Activated CD4-positive, alpha-beta T cell treated with anti-CD3 and anti-CD28 coated beads for 36 hours (primary cell): ENCODE measurements around the gene GRK4. TPM values are rescaled to one million over a fixed set of nuclear protein-coding genes. Genes with fewer than 3 reads are reported as not detected.
A peak's percentile ranks its signal among the peaks of the same experiment; 100 is the strongest.

ENCODE experiments used
- ATAC-seq: fragments of 200-7000 bp; cut with Tn5 transposase; one replicate; pipeline ENCODE4 v1.10.0; 2021; ENCODE audit warnings: mild to moderate bottlenecking, moderate library complexity
- CTCF ChIA-PET: fragments of 350-600 bp; sonication (Branson Sonifier 250); formaldehyde crosslinking; loops from one replicate; lab custom pipeline; 2021; ENCODE audit warnings: antibody characterized with exemption; lab: Charles Lee
- POLR2A ChIA-PET: fragments of 350-600 bp; sonication (Branson Sonifier 250); formaldehyde crosslinking; loops from one replicate; lab custom pipeline; 2021; ENCODE audit warnings: antibody characterized with exemption, inconsistent platforms; lab: Charles Lee
- DNase-seq: peaks from one replicate; pipeline ENCODE4 v3.0.0-alpha.2; 2020
- H3K27ac Mint-ChIP-seq: one replicate; pipeline ENCODE4 v1.8.0; 2021; ENCODE audit warnings: mixed read lengths
- H3K27me3 Mint-ChIP-seq: one replicate; pipeline ENCODE4 v1.8.0; 2021; ENCODE audit warnings: mixed read lengths
- H3K36me3 Mint-ChIP-seq: one replicate; pipeline ENCODE4 v1.8.0; 2021; ENCODE audit warnings: low read depth, mixed read lengths
- H3K4me1 Mint-ChIP-seq: one replicate; pipeline ENCODE4 v1.8.0; 2021; ENCODE audit warnings: mixed read lengths
- H3K4me3 Mint-ChIP-seq: one replicate; pipeline ENCODE4 v1.8.0; 2021; ENCODE audit warnings: mild to moderate bottlenecking, moderate library complexity, mixed read lengths
- H3K9me3 Mint-ChIP-seq: one replicate; pipeline ENCODE4 v1.8.0; 2021; ENCODE audit warnings: low read depth, mixed read lengths
- intact Hi-C, 2 experiments: fragments of 100-400 bp; cut with DNase I in 1 of 2; cut with micrococcal nuclease in 1 of 2; formaldehyde crosslinking; loops; one replicate each; pipeline versions ENCODE4 v1.14.2 to v1.15.1; 2022 to 2024; cut with DNase I, micrococcal nuclease
- total RNA-seq, 2 experiments: library from RNA; stranded (reverse); gene quantifications; one replicate each; pipeline ENCODE4 v1.2.3, GENCODE V29; 2021

GRK4 gene
- total RNA-seq, 2 experiments from 2014 or later: 2.4 to 2.5 TPM

- CTCF ChIA-PET: interaction anchor here (1.1 kb wide), 1 partner anchor 82 kb away, joined by 3 read pairs; no protein-coding TSS in a partner anchor
- Mint-ChIP-seq H3K4me3 (peak overlapping the region; percentile 95), H3K4me1 (peaks cover 29% of the 10 kb centered on the region), H3K36me3 (peaks cover 53% of the 10 kb centered on the region), H3K27ac (peak overlapping the region; percentile 84), H3K9me3 (no peaks in the 10 kb centered on the region), H3K27me3 (no peaks in the 10 kb centered on the region)
- DNase-seq: peak; percentile 79
- POLR2A ChIA-PET: no interaction called here
- ATAC-seq: peak; percentile 23
- intact Hi-C loops: loop anchor here in 1 of 2 experiments (5.0 to 10.0 kb wide), 2 partner anchors 689 to 1023 kb away; partner anchors contain the start of genes HAUS3 and POLN
Observed at GRCh38 chr4:2931512-2932301, 31.7 kb upstream of the GRK4 start.

- CTCF ChIA-PET: interaction anchor here (1.1 kb wide), 2 partner anchors 9 to 81 kb away, joined by 3 read pairs; no protein-coding TSS in a partner anchor
- H3K9me3 Mint-ChIP-seq: no peaks in the 10 kb centered on the region
- H3K36me3 Mint-ChIP-seq: peaks cover 59% of the 10 kb centered on the region
- ATAC-seq (no peak), DNase-seq (peak; percentile 28)
- intact Hi-C loops: loop anchor here in 1 of 2 experiments (5.0 to 10.0 kb wide), 2 partner anchors 690 to 1022 kb away; partner anchors contain the start of genes HAUS3 and POLN
- H3K27me3 Mint-ChIP-seq: no peaks in the 10 kb centered on the region
- peaks cover 36% of the 10 kb centered on the region for H3K4me1 Mint-ChIP-seq
- H3K27ac Mint-ChIP-seq: peak overlapping the region; percentile 96
- H3K4me3 Mint-ChIP-seq: peak overlapping the region; percentile 95
- POLR2A ChIA-PET: no interaction called here
Observed at GRCh38 chr4:2932321-2932950, 30.9 kb upstream of the GRK4 start.

DNA sequence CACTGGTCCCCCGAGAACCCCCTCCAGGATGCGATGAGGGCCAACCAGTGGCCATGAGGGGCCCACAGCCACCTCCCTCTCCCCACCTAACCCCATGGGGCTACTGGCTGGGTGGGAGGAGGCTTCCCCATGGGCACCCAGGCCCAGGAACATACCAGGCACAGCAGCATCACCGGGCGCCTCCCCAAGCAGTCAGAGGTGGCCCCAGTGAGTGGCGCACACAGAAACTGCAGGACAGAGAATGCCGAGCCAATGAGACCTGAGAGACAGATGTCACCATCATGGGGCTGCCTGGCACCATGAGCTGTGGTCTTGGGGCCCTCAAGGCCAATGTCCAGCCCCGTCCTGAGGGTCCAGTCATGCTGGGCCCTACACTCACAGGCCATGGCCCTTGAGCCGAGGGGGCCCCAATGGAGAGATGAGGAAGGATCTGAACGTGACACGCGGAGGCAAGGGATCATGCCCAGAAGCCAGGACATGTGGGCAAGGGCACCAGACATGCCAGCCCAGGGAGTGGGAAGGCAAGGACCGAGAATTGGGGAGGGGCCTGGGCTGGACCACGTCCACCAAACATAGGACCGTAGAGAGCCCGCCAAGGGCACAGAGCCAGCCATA is 30.3 kb upstream of the GRK4 start:
- no peaks in the 10 kb centered on the region for H3K27me3 Mint-ChIP-seq
- POLR2A ChIA-PET: no interaction called here
- H3K4me1 Mint-ChIP-seq: peaks cover 42% of the 10 kb centered on the region
- H3K36me3 Mint-ChIP-seq: peaks cover 59% of the 10 kb centered on the region
- peak; percentile 60 for DNase-seq
- intact Hi-C loops: loop anchor here in 1 of 2 experiments (5.0 to 10.0 kb wide), 2 partner anchors 691 to 1022 kb away; partner anchors contain the start of genes HAUS3 and POLN
- ATAC-seq: no peak
- CTCF ChIA-PET: interaction anchor here (1.1 kb wide), 1 partner anchor 9 kb away, joined by 3 read pairs; no protein-coding TSS in a partner anchor
- H3K4me3 Mint-ChIP-seq: peak overlapping the region; percentile 95
- H3K9me3 Mint-ChIP-seq: no peaks in the 10 kb centered on the region
- peak overlapping the region; percentile 96 for H3K27ac Mint-ChIP-seq

- CTCF ChIA-PET: interaction anchor here (1.1 kb wide), 1 partner anchor 10 kb away, joined by 3 read pairs; no protein-coding TSS in a partner anchor
- DNase-seq: no peak
- H3K36me3 Mint-ChIP-seq: peaks cover 63% of the 10 kb centered on the region
Observed at GRCh38 chr4:2933566-2934076, 29.8 kb upstream of the GRK4 start.

DNA sequence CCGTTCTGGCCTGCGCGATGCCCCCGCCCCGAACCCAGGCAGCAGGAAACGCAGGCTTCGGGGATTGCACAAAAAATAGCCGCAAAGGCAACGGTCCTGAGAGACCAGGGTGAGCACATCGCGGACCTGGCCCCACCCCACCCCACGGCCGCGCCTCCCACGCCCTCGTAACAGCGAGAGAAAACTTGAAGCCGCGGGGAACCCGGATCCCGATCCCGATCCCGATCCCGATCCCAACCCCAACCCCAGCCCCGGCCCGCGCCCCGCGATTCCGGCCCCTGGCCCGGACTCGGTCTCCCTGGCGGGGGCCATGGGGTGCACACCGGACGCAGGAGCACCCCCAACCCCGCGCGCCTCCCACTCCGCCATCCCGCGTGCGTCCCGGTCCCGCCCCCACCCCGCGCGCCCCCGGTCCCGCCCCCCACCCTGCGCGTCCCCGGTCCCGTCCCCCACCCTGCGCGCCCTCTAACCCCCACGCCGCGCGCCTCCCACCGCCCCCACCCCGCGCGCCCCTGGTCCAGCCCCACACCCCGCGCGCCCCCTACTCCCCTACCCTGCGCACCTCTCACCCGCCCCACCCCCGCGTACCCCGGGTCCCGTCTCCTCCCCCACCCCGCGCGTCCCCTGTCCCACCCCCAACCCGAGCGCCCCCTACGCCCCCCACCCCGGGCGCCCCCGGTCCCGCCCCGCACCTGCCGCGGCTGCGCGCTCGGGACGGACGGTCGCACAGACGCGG is 29.1 kb upstream of the GRK4 start:
- Mint-ChIP-seq H3K4me3 (peak overlapping the region; percentile 95), H3K9me3 (no peaks in the 10 kb centered on the region), H3K36me3 (peaks cover 65% of the 10 kb centered on the region), H3K4me1 (peaks cover 48% of the 10 kb centered on the region), H3K27me3 (no peaks in the 10 kb centered on the region), H3K27ac (peak overlapping the region; percentile 42)
- ATAC-seq: no peak
- POLR2A ChIA-PET: no interaction called here
- DNase-seq: peak; percentile 66
- CTCF ChIA-PET: interaction anchor here (1.5 to 2.9 kb wide), 2 partner anchors 22 to 96 kb away, joined by 3 to 22 read pairs; no protein-coding TSS in a partner anchor
- intact Hi-C loops: loop anchor here in 1 of 2 experiments (1.0 to 10.0 kb wide), 6 partner anchors 29 to 1021 kb away; partner anchors contain the start of genes FAM193A, GRK4, HAUS3 and MXD4

More at GRCh38 chr4:2933566-2934076, 29.8 kb upstream of the GRK4 start:
- Mint-ChIP-seq H3K4me3 (peak overlapping the region; percentile 95), H3K27me3 (no peaks in the 10 kb centered on the region), H3K27ac (peak overlapping the region; percentile 96), H3K9me3 (no peaks in the 10 kb centered on the region), H3K4me1 (peaks cover 42% of the 10 kb centered on the region)
- ATAC-seq: no peak
- POLR2A ChIA-PET: no interaction called here
- intact Hi-C loops: loop anchor here in 1 of 2 experiments (1.0 to 10.0 kb wide), 6 partner anchors 30 to 1021 kb away; partner anchors contain the start of genes FAM193A, GRK4, HAUS3 and MXD4

- H3K36me3 Mint-ChIP-seq: peaks cover 65% of the 10 kb centered on the region
- peak; percentile 34 for ATAC-seq
- peaks cover 53% of the 10 kb centered on the region for H3K4me1 Mint-ChIP-seq
- no peaks in the 10 kb centered on the region for H3K9me3 Mint-ChIP-seq
- intact Hi-C loops: loop anchor here (1.0 to 10.0 kb wide), 10 partner anchors 28 to 1213 kb away; partner anchors contain the start of genes FAM193A (in 1 of the 2), GRK4 (in 1 of the 2), HAUS3 (in 1 of the 2) and MXD4 (in 1 of the 2)
- ChIA-PET POLR2A (interaction anchor here (0.5 to 3.7 kb wide), 13 partner anchors 9 to 524 kb away, joined by 3 to 40 read pairs (median 4); partner anchors contain the start of genes GRK4 and NOP14), CTCF (interaction anchor here (0.9 to 3.8 kb wide), 8 partner anchors 10 to 188 kb away, joined by 3 to 45 read pairs (median 8); partner anchors contain the start of genes GRK4 and NOP14)
- peak; percentile 98 for DNase-seq
- peak overlapping the region; percentile 95 for H3K27ac Mint-ChIP-seq
- no peaks in the 10 kb centered on the region for H3K27me3 Mint-ChIP-seq
- peak overlapping the region; percentile 90 for H3K4me3 Mint-ChIP-seq
Observed at GRCh38 chr4:2934813-2935761, 28.3 kb upstream of the GRK4 start.

GRCh38 chr4:2935762-2936743 is 27.3 kb upstream of the GRK4 start:
- ChIA-PET POLR2A (interaction anchor here (0.5 to 3.7 kb wide), 17 partner anchors 8 to 525 kb away, joined by 3 to 40 read pairs (median 4); partner anchors contain the start of genes GRK4 and NOP14), CTCF (interaction anchor here (0.6 to 3.8 kb wide), 12 partner anchors 9 to 244 kb away, joined by 3 to 45 read pairs (median 5); partner anchors contain the start of genes GRK4 and NOP14)
- Mint-ChIP-seq H3K9me3 (no peaks in the 10 kb centered on the region), H3K27me3 (no peaks in the 10 kb centered on the region), H3K36me3 (peaks cover 68% of the 10 kb centered on the region), H3K27ac (peak overlapping the region; percentile 95), H3K4me3 (peak overlapping the region; percentile 90), H3K4me1 (peaks cover 56% of the 10 kb centered on the region)
- ATAC-seq (peak; percentile 64), DNase-seq (peak; percentile 89)
- intact Hi-C loops: loop anchor here (1.0 to 10.0 kb wide), 15 partner anchors 18 to 1214 kb away; partner anchors contain the start of genes ADD1 (in 1 of the 2), HTT (in 1 of the 2), HTT-AS (in 1 of the 2) and MXD4 (in 1 of the 2)

DNA sequence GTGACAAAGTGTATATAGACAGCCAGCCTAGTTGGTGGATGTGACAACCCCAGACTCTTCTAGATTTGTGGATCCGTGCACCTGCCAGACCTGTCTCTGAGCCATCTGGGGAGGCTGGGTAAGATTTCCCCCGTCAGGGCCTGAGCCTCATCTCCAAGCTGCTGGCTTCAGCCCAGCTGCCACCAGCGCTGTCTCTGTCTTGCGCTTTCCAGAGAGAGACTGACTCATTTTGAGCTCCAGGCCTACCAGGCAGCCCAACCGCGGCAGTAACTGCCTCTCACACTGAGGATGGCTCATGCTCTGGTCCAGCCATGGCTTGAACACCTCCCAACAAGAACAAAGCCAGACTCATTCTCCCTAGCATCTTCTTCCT is 26.6 kb upstream of the GRK4 start:
- ATAC-seq (peak; percentile 54), DNase-seq (peak; percentile 85)
- POLR2A ChIA-PET: interaction anchor here (1.0 to 3.7 kb wide), 7 partner anchors 10 to 191 kb away, joined by 4 to 40 read pairs (median 7); partner anchors contain the start of genes GRK4 and NOP14
- peaks cover 54% of the 10 kb centered on the region for H3K4me1 Mint-ChIP-seq
- H3K4me3 Mint-ChIP-seq: peak overlapping the region; percentile 90
- H3K36me3 Mint-ChIP-seq: peaks cover 70% of the 10 kb centered on the region
- H3K9me3 Mint-ChIP-seq: no peaks in the 10 kb centered on the region
- intact Hi-C loops: loop anchor here (1.0 to 10.0 kb wide), 13 partner anchors 18 to 1214 kb away; partner anchors contain the start of genes ADD1 (in 1 of the 2), HTT (in 1 of the 2), HTT-AS (in 1 of the 2) and RNF4 (in 1 of the 2)
- CTCF ChIA-PET: interaction anchor here (1.1 to 3.8 kb wide), 7 partner anchors 8 to 173 kb away, joined by 3 to 45 read pairs (median 8); no protein-coding TSS in a partner anchor
- peak overlapping the region; percentile 95 for H3K27ac Mint-ChIP-seq
- H3K27me3 Mint-ChIP-seq: no peaks in the 10 kb centered on the region
